Stimulated activated CD4-positive, alpha-beta T cell treated with anti-CD3 and anti-CD28 coated beads, Interleukin-15, amount 100 ng/mL, for 1 hour (primary cell): Measurements from ENCODE around the gene EXOC6B.
"Not testable (repeated sequence)": the region's sequence is repeated elsewhere in the genome, so short reads cannot be mapped to it uniquely, and the experiment has no call there.

ENCODE experiments used
- DNase-seq, 2 donors: peaks; one replicate each; pipeline ENCODE4 v3.0.0-alpha.2; 2020; ENCODE audit warnings: low read depth in 1 of 2, low spot score in 1 of 2

EXOC6B gene

DNA sequence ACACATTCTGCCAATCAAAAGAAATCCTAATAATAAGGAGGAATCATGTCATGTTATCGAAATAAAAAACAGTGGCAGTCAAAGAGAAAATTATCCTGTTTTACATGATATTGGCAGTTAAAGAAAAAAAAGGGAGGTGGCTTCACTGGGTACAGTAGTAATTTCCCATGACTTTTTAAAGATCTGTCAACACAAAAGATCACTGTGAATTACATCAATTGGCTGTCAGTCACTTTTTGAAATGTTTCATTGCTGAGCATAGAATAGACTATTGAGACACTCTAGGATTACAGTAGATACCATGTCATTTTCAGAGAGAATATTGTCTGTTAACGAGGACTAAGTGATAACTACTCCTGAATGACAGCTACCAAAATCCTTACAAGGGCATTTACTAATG lies 342.5 kb downstream of the EXOC6B start:
- no peak for DNase-seq

DNA sequence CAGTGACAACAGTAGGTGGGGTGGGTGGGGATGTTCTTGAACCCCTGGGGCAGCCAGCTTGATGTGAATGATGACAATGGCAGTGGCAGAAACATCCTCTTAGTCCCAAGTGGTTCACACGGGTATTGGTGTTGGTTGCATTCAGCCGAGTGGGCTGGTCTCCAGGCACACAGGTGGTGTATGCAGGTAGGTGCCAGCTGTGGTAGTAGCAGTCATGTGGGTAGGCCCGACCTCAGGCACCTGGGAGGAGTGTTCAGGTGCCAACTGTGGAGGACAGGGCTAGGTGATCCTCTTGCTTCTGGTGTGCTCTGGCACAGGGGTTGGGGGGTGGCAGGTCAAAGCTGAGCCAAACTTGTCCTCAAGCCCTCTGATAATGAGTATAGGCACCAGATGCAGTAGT lies 350.6 kb downstream of the EXOC6B start:
- DNase-seq: no peak

DNA sequence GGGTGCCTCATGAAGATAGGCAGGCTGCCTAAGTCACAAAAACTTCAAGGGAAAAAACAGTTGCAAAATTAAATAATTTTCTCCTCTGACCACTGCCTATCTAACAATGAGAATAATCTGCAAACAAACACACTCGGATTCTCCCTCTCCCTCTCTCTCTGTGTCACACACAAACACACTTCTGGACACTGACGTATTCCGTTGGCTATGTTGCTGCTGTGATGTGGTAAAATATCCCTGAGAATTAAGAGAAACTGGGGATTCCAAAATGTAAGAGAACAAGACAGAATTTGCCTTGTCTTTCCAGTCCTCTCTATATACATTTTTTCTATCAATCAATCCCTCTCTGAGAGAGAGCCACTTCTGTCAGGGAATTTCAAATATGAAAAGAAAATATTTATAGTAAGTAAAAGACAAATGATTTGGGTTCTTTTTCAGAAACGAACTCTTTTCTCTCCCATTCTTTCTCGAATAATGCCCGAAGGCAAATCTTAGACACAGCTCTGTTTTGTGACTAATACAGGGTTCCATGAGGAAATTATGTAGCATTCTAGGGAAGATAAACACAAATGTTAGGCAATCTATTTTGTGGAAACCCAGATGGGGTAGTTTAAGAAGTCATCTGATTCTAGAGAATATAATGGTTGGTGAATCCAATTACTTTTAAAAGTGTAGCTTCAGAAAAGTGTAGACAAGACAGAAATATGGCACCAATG lies 367.9 kb downstream of the EXOC6B start:
- no peak for DNase-seq

DNA sequence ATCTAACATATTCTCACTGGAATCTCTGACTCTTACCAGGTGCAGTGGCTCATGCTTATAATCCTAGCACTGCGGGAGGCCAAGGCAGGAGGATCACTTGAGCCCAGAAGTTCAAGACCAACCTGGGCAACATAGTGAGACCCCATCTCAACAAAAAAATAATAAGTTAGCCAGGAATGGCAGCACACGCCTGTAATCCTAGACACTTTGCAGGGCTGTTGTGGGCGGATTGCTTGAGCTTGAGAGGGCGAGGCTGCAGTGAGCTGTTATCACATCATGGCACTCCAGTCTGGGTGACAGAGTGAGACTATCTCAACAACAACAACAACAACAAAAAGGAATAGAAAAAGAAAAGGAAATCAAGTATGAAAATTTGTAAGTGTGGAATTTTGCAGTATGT lies 371.6 kb downstream of the EXOC6B start:
- DNase-seq: no peak

DNA sequence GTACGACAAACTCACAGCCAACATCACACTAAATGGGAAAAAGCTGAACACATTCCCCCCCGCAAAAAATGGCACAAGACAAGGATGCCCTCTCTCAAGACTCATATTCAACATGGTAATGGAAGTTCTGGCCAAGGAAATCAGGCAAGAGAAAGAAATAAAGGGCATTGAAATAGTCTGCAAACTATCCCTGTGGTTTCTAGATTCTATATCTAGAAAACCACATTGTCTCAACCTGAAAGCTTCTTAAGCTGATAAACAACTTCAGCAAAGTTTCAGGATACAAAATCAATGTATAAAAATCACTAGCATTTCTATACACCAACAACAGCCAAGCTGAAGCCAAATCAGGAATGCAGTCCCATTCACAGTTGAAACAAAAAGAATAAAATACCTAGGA lies 383.6 kb downstream of the EXOC6B start:
- DNase-seq: no peak

DNA sequence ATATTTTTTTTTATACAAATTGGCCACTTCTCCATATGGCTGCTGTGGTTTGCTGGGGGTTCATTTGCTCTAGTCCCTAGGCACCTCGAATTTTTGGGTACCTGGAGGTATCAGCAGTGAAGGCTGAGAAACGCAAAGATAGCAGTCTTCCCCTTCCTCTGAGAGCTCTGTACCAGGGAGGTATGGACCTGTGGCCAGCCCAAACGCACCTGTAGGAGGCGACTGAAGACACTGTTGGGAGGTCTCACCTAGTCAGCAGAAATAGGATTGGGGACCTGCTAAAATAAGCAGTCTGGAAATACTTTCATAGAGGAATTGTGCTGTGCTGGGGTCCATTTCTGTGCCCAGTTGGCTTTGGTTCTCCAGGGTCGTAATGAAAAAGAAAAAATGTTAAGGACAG lies 385.9 kb downstream of the EXOC6B start:
- no peak for DNase-seq

DNA sequence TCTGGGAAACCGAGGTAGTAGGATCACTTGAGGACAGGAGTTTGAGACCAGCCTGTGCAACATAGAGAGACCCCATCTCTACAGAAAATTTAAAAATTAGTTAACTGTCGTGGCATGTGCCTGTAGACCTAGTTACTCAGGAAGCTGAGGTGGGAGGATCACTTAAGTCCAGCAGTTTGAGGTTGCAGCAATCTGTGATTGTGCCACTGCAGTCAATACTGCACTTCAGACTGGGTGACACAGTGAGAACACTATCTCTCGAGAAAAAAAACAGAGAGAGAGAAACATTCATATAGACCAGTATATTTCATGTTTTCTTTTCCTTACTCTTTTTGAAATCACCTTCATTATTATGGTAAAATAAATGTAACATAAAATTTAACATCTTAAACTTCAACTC lies 387.5 kb downstream of the EXOC6B start:
- no peak for DNase-seq

DNA sequence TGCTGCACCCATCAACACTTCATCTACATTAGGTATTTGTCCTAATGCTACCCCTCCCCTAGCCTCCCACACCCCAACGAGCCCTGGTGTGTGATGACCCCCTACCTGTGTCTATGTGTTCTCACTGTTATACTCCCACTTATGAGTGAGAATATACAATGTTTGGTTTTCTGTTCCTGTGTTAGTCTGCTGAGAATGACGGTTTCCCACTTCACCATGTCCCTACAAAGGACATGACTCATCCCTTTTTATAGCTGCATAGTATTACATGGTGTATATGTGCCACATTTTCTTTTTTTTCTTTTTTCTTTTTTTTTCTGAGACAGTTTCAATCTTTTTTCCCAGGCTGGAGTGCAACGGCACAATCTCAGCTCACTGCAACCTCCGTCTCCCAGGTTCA lies 394.1 kb downstream of the EXOC6B start:
- no peak for DNase-seq

DNA sequence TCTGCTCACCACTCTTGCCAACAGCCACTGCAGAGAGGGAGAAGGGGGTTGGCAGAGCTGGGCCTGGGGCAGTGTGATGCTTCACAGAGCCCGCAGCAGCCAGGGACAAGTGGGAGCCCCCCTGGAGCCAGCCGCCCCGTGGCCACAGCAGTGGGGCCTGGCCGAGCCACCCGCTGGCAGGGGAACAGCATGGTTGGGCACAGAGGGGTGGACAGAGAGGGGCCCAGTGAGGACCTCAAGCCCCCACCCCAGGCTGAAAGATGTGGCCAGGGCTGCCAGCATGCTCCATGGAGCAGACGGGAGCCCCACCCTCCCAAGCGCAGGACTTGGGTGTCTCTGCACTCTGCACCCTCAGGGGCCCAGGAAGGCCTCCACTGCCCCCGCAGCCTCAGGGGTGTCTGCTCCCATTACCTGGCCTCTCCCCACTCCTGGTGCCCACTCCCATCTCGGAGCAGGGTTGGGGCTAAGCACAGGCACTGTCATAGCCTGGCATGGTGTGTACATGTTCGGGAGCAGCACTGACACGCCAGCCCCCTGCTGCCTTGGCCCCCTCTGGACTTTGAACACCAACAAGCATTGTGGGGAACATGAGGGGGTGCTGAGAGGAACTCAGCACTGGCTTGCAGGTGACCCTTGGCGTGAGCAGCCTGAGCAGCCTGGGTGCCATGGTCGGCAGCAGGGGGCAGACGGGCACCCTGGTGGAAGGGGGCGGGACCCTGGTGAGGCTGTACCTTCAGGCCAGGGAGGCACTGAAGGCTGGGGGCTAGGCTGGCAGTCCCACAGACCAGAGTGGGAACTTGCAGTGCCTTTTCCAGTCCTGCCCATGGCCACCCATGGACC lies 398.6 kb downstream of the EXOC6B start:
- DNase-seq: no peak

DNA sequence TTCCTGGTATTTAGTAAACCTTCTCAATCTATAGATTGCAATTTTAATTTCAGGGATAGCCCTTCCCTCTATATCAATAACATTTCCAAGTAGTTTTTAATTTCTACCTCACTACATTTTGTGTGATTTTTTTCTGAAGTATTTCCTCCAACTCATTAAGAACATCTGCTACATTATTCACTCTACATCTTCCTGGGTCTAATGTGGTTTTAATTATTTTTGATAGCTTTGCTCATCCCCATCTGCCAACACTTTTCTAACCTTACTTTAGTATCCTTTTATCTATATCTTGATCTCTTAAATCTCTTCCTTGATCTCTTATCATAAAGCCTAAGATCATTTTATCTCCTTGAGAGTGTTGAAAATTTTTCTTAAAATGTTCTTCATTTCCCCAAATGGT lies 399.8 kb downstream of the EXOC6B start:
- no peak for DNase-seq

DNA sequence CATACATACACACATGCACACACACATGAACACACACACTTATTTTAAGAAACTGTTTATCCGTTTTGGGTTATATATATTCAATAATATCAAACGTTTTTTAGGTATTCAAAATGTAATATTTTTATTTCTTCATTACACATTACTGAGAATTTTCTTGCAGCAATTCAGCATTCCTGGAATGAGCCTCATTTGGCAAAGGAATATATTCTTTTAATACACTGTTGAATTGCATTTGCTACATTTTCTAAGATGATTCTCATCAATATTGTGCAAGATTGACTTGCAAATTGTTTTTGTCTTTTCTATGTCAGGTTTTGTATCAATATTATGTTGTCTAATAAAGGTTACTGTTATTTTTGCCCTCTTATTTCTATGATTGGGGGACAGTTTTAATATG lies 402.1 kb downstream of the EXOC6B start:
- no peak for DNase-seq

DNA sequence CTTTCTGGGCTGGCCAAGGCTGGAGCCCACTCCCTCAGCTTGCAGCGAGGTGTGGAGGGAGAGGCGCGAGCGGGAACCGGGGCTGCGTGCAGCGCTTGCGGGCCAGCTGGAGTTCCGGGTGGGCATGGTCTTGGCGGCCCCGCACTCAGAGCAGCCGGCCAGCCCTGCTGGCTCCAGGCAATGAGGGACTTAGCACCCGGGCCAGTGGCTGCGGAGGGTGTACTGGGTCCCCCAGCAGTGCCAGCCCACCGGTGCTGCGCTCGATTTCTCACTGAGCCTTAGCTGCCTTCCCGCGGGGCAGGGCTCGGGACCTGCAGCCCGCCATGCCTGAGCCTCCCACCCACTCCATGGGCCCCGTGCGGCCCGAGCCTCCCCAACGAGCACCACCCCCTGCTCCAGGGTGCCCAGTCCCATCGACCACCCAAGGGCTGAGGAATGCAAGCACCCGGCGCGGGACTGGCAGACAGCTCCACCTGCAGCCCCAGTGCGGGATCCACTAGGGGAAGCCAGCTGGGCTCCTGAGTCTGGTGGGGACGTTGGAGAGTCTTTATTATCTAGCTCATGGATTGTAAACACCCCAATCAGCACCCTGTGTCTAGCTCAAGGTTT lies 404.0 kb downstream of the EXOC6B start:
- DNase-seq: not testable (repeated sequence)

DNA sequence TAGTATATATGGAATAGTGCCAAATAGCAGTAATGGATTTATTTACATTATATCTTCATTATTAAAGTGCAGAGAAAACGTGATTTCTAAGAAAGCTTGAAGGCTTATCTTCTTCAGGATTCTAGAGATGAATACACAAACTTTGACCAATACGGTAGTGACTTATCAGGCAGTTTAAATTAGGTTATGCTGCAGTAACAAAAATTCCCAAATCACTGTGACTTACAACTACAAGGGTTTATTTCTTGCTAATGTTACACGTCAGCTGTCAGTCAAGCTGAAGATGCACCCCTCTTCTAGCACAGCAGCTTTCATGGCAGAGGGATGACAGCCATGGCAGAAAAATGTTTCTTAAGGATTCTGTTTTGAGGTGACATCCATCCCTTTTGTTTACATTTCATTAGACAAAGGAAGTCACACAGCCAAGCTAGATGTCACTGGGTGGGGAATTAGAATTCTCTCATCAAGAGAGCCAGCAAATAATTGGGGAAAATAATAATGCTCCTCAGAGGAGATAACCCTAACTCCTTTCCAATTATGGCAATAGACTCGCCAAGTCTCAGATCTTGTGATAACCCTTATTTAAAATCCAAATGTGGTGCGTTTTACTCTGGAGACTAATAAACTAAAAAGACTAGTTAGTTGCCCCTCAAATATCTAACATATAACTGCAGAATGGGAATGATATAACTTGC lies 409.9 kb downstream of the EXOC6B start:
- DNase-seq: no peak

DNA sequence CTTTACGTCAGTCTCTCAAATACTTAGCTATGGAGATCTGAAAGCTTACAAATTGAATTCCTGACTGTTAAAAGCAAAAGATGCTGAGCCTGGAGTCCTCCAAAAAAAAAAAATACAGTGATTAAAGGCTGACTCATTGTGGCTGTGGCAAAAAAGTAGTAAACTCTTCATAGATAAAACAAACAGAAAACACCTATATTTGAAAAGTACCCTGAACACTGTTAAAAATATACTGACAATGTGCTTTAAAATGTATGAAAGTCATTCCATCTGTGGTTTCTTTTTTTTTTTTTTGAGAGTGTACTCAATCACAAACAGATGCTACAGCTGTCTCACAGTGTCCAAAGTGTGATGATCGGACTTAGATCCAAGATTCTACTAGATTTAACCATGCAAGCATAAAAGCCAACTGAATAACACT lies 410.6 kb downstream of the EXOC6B start:
- DNase-seq: no peak

DNA sequence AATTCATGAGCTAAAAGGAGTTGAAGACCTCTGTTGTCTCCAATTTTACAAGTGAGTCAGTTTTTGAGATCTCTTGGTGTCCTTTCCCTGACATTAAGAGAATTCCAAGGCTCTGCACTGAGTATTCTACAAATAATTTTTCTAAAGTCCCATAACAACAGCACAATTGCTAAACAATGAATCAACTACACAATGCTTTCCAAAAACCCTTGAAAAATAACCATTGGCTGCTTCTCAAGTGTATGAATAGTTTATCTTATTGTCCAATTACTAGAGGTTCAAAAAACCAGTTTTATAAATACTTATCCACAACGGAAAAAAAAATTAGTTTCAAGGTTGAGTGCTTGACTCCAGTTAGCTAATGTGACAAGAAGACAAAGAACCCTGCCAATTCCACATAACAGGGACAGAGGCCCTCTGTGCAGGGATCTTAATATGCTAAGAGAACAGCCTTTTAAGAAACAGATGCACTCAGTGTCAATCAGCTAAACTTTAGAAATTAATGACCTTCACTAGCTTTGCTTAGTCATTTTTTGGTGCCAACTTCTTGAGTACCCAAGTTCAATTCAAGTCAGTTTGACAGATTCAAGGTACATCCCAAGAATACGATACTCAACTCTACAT lies 411.6 kb downstream of the EXOC6B start:
- DNase-seq: no peak

DNA sequence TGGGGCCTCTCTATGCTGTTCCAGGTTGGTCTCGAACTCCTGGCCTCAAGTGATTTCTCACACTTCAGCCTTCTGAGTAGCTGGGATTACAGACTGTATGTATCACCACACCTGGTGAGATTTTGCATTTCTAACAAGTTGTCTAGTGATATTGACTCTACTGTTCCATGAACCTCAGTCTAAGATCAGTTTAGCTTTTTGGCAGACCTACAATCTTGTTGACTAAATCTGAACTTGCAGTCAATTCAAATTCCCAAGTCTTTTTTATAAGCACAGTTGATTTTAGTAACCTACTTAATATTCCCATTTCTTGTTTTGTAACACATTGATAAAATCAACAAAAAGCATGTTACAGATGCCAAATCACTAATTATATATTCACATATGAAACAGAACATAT lies 412.1 kb downstream of the EXOC6B start:
- DNase-seq: no peak

DNA sequence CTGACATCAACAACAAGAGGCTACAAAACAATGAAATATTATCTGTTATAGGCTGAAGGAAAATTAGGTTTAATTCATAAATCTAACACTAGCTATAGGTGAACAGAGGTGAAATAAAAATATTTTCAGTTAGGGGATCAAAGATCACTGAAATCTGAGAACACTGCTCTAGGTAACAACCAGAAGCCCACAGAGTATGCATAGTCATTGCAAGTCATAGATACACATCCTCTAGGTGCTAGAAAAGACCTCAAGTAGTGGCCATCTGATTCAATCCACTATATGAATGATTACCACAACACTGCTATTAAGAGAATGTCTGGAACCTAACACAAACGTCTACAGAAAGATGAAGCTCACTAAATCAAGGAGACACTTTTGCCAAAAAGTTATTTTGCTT lies 413.6 kb downstream of the EXOC6B start:
- DNase-seq: no peak

DNA sequence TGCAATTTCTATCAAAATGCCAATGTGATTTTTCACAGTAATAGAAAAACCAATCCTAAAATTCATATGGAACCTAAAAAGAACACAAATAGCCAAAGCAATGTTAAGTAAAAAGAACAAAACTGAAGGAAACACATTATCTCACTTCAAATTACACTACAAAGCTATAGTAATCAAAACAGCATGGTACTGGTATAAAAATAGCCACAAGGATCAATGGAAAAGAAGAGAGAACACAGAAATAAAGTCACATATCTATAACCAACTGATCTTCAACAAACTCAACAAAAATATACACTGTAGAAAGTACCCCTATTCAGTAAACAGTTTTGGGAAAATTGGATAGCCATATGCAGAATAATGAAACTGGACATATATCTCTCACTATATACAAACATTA lies 426.0 kb downstream of the EXOC6B start:
- DNase-seq: no peak

DNA sequence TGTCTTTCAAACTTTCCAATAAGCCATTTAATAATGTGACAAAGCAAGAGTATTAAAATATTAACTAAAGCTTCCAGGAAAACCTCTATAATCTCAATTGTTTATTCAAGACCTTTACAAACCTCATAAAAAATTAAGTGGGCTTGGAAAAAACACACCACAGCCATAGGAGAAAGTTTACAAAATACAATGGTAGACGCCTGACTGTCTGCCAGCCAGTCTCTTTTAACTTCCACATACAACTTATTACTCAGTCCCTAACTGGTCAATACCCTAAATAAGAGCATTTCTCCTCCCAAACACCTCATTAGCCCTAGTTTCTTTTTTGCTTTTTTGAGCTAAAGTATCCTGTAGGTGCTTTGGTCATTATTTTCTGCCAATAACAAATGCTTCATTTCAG lies 430.7 kb downstream of the EXOC6B start:
- DNase-seq: no peak

DNA sequence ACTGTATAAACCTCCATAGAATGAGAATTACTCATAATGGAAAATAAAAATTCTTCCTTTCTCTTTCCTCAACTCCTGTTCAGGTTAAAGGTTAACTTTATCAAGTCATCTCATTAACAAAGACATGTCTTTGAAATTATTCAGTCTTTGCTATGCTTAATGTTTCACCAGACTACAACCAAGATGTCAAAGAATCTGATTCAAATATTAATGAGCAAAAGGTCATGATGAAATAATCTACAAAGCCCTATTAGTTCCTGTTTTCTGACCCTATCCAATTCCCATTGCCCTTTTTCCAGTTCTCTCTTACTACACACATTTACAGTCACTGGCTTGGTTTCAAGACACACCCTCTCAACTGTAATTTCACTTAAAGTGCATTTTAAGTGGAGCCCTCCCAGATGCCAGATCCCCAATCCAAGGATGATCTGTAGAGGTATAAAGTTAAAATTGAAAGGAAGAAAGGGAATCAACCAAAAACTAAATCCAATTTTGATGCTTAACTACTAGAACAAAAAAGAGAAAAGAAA lies 431.2 kb downstream of the EXOC6B start:
- no peak for DNase-seq

DNA sequence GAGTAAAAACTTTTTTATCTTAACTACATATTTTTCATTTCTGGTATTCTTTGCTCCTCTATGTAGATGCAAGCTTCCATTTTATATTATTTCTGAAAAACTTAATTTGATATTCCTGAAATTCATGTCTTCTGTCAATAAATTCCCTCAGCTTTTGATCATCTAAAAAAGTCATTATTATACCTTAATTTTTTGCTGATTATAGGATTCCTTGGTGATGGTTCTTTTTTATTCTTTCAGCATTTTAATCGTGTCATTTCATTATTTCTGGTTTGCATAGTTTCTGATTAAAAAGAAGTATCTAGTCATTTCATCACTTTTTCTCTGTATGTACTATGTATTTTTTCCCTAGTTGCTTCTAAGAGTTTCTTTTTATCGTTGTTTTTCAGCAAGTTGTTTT lies 436.4 kb downstream of the EXOC6B start:
- DNase-seq: no peak
